Neural crest cell (in vitro differentiated cells): Measurements from ENCODE around the gene SPDYE2B. TPM values are rescaled to one million over a fixed set of nuclear protein-coding genes. Genes with fewer than 3 reads are reported as not detected.
"Not testable (repeated sequence)": the region's sequence is repeated elsewhere in the genome, so short reads cannot be mapped to it uniquely, and the experiment has no call there.

Experiments
- DNase-seq: peaks from one replicate; pipeline ENCODE4 v3.0.0; 2021; ENCODE audit warnings: low read depth, mixed read lengths, low spot score
- H3K27ac Mint-ChIP-seq: one replicate; pipeline ENCODE4 v1.8.0; 2021; ENCODE audit warnings: mild to moderate bottlenecking, mixed read lengths; ENCODE audit not compliant: unreplicated experiment
- H3K27me3 Mint-ChIP-seq: 2 replicates; pipeline ENCODE4 v1.8.0; 2021; ENCODE audit warnings: low read depth, mild to moderate bottlenecking, mixed read lengths
- H3K36me3 Mint-ChIP-seq: 2 replicates; pipeline ENCODE4 v1.8.0; 2021; ENCODE audit warnings: low read depth, mild to moderate bottlenecking, mixed read lengths
- H3K4me1 Mint-ChIP-seq: 2 replicates; pipeline ENCODE4 v1.8.0; 2021; ENCODE audit warnings: mixed read lengths
- H3K4me3 Mint-ChIP-seq: one replicate; pipeline ENCODE4 v1.8.0; 2021; ENCODE audit warnings: mild to moderate bottlenecking, mixed read lengths
- H3K9me3 Mint-ChIP-seq: 2 replicates; pipeline ENCODE4 v1.8.0; 2021; ENCODE audit warnings: mixed read lengths
- total RNA-seq: library from RNA; stranded (reverse); gene quantifications from 2 replicates; pipeline ENCODE4 v1.2.1, GENCODE V29; 2021

Gene SPDYE2B
- total RNA-seq, 1 donor from 2014 or later = not detected

DNA sequence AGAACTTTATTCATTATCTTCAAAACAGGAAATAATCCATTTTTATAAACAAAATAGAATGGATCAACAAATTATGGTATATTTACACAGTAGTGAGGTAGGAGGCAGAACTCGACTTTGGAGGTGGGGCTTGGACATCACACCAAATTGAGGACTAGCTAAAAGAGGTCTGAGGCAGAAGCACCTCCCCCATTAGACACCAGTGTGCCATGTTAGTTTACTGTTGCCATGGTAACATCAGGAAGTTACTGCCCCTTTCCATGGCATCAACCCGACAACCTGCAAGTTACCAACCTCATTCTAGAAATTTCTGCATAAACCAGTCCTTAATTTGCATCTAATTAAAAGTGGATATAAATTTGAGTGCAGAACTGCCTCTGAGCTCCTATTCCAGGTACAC is 45.9 kb downstream of the SPDYE2B start:
- H3K9me3 Mint-ChIP-seq, H3K4me3 Mint-ChIP-seq, H3K27ac Mint-ChIP-seq, DNase-seq, H3K36me3 Mint-ChIP-seq, H3K4me1 Mint-ChIP-seq: not testable (repeated sequence)
- peaks cover 59% of the 10 kb centered on the region for H3K27me3 Mint-ChIP-seq

GRCh38 chr7:102697642-102698512 is 47.8 kb downstream of the SPDYE2B start:
- not testable (repeated sequence) for DNase-seq, H3K27ac Mint-ChIP-seq, H3K4me1 Mint-ChIP-seq, H3K4me3 Mint-ChIP-seq, H3K9me3 Mint-ChIP-seq, H3K36me3 Mint-ChIP-seq
- peaks cover 52% of the 10 kb centered on the region for H3K27me3 Mint-ChIP-seq

DNA sequence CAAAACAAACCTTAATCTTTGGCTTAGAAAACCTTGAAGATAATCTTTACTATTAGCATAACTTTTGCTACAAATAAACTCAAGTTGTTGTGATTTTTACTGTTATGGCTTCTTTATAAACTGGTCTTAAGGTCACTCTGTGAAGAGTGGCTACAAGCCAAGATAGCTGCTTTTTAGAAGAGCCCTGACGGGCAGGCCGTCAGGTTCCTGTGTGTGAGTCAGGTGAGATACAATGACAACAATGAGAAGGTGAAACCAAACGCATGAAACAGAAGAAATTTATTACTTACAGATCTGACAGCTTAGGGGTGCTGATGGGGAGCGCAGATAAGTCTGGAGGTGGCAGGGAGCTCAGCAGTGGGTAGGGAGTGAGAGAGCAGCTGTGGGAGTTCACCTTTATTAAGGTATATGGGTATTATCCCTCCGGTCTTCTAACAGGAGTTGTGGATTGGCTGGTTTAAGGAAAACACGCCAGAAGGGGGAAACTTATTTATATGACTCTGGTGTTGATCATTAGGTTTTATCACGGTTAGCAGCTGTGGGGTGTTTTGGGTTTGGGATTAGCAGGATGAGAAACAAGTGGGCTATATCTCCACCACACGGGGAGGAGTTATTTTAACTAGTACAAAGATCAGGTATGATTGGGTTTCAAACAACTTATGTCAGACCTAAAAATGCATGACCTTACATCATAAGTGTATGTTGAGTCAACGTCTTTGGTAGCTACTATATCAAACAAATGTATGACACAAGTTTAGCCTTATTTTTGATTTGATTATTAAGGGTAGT is 49.0 kb downstream of the SPDYE2B start:
- H3K4me3 Mint-ChIP-seq, H3K36me3 Mint-ChIP-seq, DNase-seq, H3K4me1 Mint-ChIP-seq, H3K27ac Mint-ChIP-seq, H3K9me3 Mint-ChIP-seq: not testable (repeated sequence)
- peaks cover 42% of the 10 kb centered on the region for H3K27me3 Mint-ChIP-seq

Other genes with a start within 250 kb of the SPDYE2B start
- 48.5 and 51.3 TPM in 2 replicates for gene ORAI2, start 216.7 kb upstream of the SPDYE2B start, total RNA-seq
- gene ALKBH4, start 185.5 kb upstream of the SPDYE2B start, total RNA-seq = 16.9 and 20.6 TPM in 2 replicates
- gene LRWD1, start 185.3 kb upstream of the SPDYE2B start, total RNA-seq = 36.7 and 43.2 TPM in 2 replicates
- gene POLR2J, start 171.4 kb upstream of the SPDYE2B start, total RNA-seq = 61.1 and 62.1 TPM in 2 replicates
- 4.5 and 7.2 TPM in 2 replicates for gene RASA4B, start 132.5 kb upstream of the SPDYE2B start, total RNA-seq
- gene UPK3BL2, start 106.6 kb upstream of the SPDYE2B start, total RNA-seq = 6.7 and 8.6 TPM in 2 replicates
- not detected in 2 replicates for gene SPDYE2, start 99.1 kb upstream of the SPDYE2B start, total RNA-seq
- gene POLR2J3, start 77.7 kb upstream of the SPDYE2B start, total RNA-seq = 24.2 and 27.6 TPM in 2 replicates
- 13.6 and 18.9 TPM in 2 replicates for gene RASA4, start 33.6 kb upstream of the SPDYE2B start, total RNA-seq
- 14.5 and 17.3 TPM in 2 replicates for gene UPK3BL1, start 7.5 kb upstream of the SPDYE2B start, total RNA-seq
- 1.3 and 5.8 TPM in 2 replicates for gene POLR2J2, start 21.3 kb downstream of the SPDYE2B start, total RNA-seq
- 7.7 and 9.0 TPM in 2 replicates for gene FAM185A, start 98.7 kb downstream of the SPDYE2B start, total RNA-seq